ENCODE results near the gene ABHD1.

DNA sequence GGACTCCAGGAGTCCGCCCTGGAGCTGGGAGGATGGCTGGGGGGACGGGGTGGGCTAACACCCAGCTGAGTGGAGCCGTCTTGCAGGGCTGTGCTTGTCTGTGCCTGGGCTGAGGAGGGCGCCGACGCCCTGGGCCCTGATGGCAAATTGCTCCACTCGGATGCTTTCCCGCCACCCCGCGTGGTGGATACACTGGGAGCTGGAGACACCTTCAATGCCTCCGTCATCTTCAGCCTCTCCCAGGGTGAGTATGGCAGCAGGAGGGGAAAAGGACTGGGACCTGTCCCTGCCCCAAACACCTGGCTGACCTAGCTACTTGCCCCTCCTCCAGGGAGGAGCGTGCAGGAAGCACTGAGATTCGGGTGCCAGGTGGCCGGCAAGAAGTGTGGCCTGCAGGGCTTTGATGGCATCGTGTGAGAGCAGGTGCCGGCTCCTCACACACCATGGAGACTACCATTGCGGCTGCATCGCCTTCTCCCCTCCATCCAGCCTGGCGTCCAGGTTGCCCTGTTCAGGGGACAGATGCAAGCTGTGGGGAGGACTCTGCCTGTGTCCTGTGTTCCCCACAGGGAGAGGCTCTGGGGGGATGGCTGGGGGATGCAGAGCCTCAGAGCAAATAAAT is 24.2 kb upstream of the ABHD1 start:
- TF ChIP-seq, protein P1, sequence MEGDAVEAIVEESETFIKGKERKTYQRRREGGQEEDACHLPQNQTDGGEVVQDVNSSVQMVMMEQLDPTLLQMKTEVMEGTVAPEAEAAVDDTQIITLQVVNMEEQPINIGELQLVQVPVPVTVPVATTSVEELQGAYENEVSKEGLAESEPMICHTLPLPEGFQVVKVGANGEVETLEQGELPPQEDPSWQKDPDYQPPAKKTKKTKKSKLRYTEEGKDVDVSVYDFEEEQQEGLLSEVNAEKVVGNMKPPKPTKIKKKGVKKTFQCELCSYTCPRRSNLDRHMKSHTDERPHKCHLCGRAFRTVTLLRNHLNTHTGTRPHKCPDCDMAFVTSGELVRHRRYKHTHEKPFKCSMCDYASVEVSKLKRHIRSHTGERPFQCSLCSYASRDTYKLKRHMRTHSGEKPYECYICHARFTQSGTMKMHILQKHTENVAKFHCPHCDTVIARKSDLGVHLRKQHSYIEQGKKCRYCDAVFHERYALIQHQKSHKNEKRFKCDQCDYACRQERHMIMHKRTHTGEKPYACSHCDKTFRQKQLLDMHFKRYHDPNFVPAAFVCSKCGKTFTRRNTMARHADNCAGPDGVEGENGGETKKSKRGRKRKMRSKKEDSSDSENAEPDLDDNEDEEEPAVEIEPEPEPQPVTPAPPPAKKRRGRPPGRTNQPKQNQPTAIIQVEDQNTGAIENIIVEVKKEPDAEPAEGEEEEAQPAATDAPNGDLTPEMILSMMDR (conservative IDR thresholded peaks at IDR 0.05; ENCODE audit: low read length): no peak
- no peak for TF ChIP-seq EZH2phosphoT487 (IDR thresholded peaks at IDR 0.05; ENCODE audit: borderline replicate concordance)

Data from Loucy (cell line).